Mesenchymal stem cell (in vitro differentiated cells and primary cell): ENCODE data around the gene FMN1.
A peak's percentile ranks its signal among the peaks of the same experiment; 100 is the strongest.

Source experiments
- DNase-seq: peaks from one replicate; pipeline ENCODE4 v3.0.0-alpha.2; 2013
- H2AFZ ChIP-seq: one replicate; pipeline ENCODE4 v1.6.1; 2013; ENCODE audit warnings: low read depth, mild to moderate bottlenecking, control low read depth, inconsistent platforms, low read length, moderate library complexity
- H2AK5ac ChIP-seq: 2 replicates; pipeline ENCODE4 v1.6.1; 2013; ENCODE audit warnings: low read length, moderate library complexity, mild to moderate bottlenecking, inconsistent platforms; ENCODE audit not compliant: severe bottlenecking
- H2BK120ac ChIP-seq: one replicate; pipeline ENCODE4 v1.6.1; 2013; ENCODE audit warnings: low read depth, mild to moderate bottlenecking, inconsistent platforms, low read length, moderate library complexity
- H2BK12ac ChIP-seq, 2 experiments: one replicate each; pipeline ENCODE4 v1.6.1; 2013; ENCODE audit warnings: inconsistent platforms in 2 of 2, low read length in 2 of 2, mild to moderate bottlenecking in 2 of 2, moderate library complexity in 2 of 2, control low read depth in 1 of 2
- H2BK15ac ChIP-seq: one replicate; pipeline ENCODE4 v1.6.1; 2013; ENCODE audit warnings: mild to moderate bottlenecking, low read depth, inconsistent platforms; ENCODE audit not compliant: poor library complexity, severe bottlenecking
- H2BK5ac ChIP-seq: 2 replicates; pipeline ENCODE4 v1.6.1; 2013; ENCODE audit warnings: low read depth, mild to moderate bottlenecking, low read length, control low read depth, inconsistent platforms; ENCODE audit not compliant: poor library complexity, severe bottlenecking
- H3K14ac ChIP-seq, 2 experiments: one replicate each; pipeline ENCODE4 v1.6.1; 2013; ENCODE audit warnings: inconsistent platforms in 2 of 2, low read length in 2 of 2, control low read depth in 1 of 2, mild to moderate bottlenecking in 1 of 2, moderate library complexity in 1 of 2
- H3K18ac ChIP-seq, 2 experiments: one replicate each; pipeline ENCODE4 v1.6.1; 2013; ENCODE audit warnings: inconsistent platforms in 2 of 2, low read length in 2 of 2, control low read depth in 1 of 2, low read depth in 1 of 2, mild to moderate bottlenecking in 1 of 2
- H3K23ac ChIP-seq, 2 experiments: one replicate each; pipeline ENCODE4 v1.6.1; 2013; ENCODE audit warnings: inconsistent platforms in 2 of 2, low read length in 2 of 2, mild to moderate bottlenecking in 2 of 2, moderate library complexity in 2 of 2, control low read depth in 1 of 2
- H3K27ac ChIP-seq: 2 replicates; pipeline ENCODE4 v1.5.1; 2013; ENCODE audit warnings: mild to moderate bottlenecking, moderate library complexity, low read length, control low read depth, inconsistent platforms; ENCODE audit not compliant: poor library complexity, severe bottlenecking
- H3K27me3 ChIP-seq, 2 experiments: 2 replicates each; pipeline versions ENCODE4 v1.6.1 to v1.7.0; 2013; ENCODE audit warnings: low read length in 2 of 2, mild to moderate bottlenecking in 2 of 2, moderate library complexity in 2 of 2, control low read depth in 1 of 2, inconsistent platforms in 1 of 2; ENCODE audit not compliant: control insufficient read depth in 1 of 2, insufficient read depth in 1 of 2
- H3K36me3 ChIP-seq, 2 experiments: 2 replicates each; pipeline versions ENCODE4 v1.6.1 to v1.7.0; 2013; ENCODE audit warnings: low read length in 2 of 2, control low read depth in 1 of 2, inconsistent platforms in 1 of 2, low read depth in 1 of 2, mild to moderate bottlenecking in 1 of 2; ENCODE audit not compliant: insufficient read depth in 2 of 2, control insufficient read depth in 1 of 2
- H3K4ac ChIP-seq, 2 experiments: one replicate each; pipeline ENCODE4 v1.6.1; 2013; ENCODE audit warnings: inconsistent platforms in 2 of 2, low read length in 2 of 2, mild to moderate bottlenecking in 2 of 2, moderate library complexity in 2 of 2, control low read depth in 1 of 2, low read depth in 1 of 2
- H3K4me1 ChIP-seq: 2 replicates; pipeline ENCODE4 v1.6.1; 2013; ENCODE audit warnings: low read depth, low read length, control low read depth; ENCODE audit not compliant: control insufficient read depth, insufficient read depth
- H3K4me2 ChIP-seq: 2 replicates; pipeline ENCODE4 v1.6.1; 2013; ENCODE audit warnings: low read length, mild to moderate bottlenecking, inconsistent platforms; ENCODE audit not compliant: poor library complexity, severe bottlenecking
- H3K4me3 ChIP-seq, 2 experiments: 2 replicates each; pipeline versions ENCODE4 v1.5.1 to v1.7.0; 2013; ENCODE audit warnings: low read length in 2 of 2, mild to moderate bottlenecking in 2 of 2, control low read depth in 1 of 2, low read depth in 1 of 2; ENCODE audit not compliant: insufficient read depth in 1 of 2
- H3K79me1 ChIP-seq: replicated peaks from 2 replicates; pipeline ENCODE4 v1.6.1; 2013; ENCODE audit warnings: mild to moderate bottlenecking, control low read depth, low read length, inconsistent platforms; ENCODE audit not compliant: poor library complexity, severe bottlenecking
- H3K9ac ChIP-seq: 2 replicates; pipeline ENCODE4 v1.7.0; 2013; ENCODE audit warnings: mild to moderate bottlenecking, low read length, moderate library complexity
- H3K9me3 ChIP-seq: 2 replicates; pipeline ENCODE4 v1.7.0; 2013; ENCODE audit warnings: mild to moderate bottlenecking, low read length; ENCODE audit not compliant: control insufficient read depth
- H4K8ac ChIP-seq: one replicate; pipeline ENCODE4 v1.6.1; 2013; ENCODE audit warnings: inconsistent platforms, mild to moderate bottlenecking, low read length, moderate library complexity
- H4K91ac ChIP-seq: one replicate; pipeline ENCODE4 v1.6.1; 2013; ENCODE audit warnings: mild to moderate bottlenecking, low read length, inconsistent platforms
- WGBS: methylation state at CpG from one replicate; pipeline ENCODE4 v1.1.7; 2013; ENCODE audit warnings: mixed read lengths; 5-methylcytosine and 5-hydroxymethylcytosine counted together

The FMN1 gene

GRCh38 chr15:33132233-33132580, 62.3 kb downstream of the FMN1 start:
- 82% methylated on average over 2 of the region's 3 CpGs for WGBS
- H3K4me3 ChIP-seq: no peak overlapping the region
- no peak for DNase-seq
- H2AFZ ChIP-seq: no peak overlapping the region
- no peaks in the 10 kb centered on the region for H3K36me3 ChIP-seq
- no peak overlapping the region for H3K4ac ChIP-seq
- no peak overlapping the region for H2BK12ac ChIP-seq
- H3K9ac ChIP-seq: peak overlapping the region; percentile 44
- H3K23ac ChIP-seq: no peak overlapping the region
- H3K4me2 ChIP-seq: no peak overlapping the region
- peak overlapping the region; percentile 34 for H3K27ac ChIP-seq
- no peak overlapping the region for H3K14ac ChIP-seq
- H3K27me3 ChIP-seq: no peaks in the 10 kb centered on the region
- no peak overlapping the region for H4K8ac ChIP-seq
- H3K18ac ChIP-seq: no peak overlapping the region
- H3K4me1 ChIP-seq: peaks cover 2% of the 10 kb centered on the region
- no peak overlapping the region for H2AK5ac ChIP-seq
- H3K79me1 ChIP-seq: no peaks in the 10 kb centered on the region
- H3K9me3 ChIP-seq: no peaks in the 10 kb centered on the region
- H2BK15ac ChIP-seq: no peak overlapping the region
- no peak overlapping the region for H2BK5ac ChIP-seq
- no peak overlapping the region for H4K91ac ChIP-seq
- no peak overlapping the region for H2BK120ac ChIP-seq

GRCh38 chr15:33131552-33132232, 62.8 kb downstream of the FMN1 start:
- H3K4me1 ChIP-seq: peaks cover 2% of the 10 kb centered on the region
- peak overlapping the region; percentile 44 for H3K9ac ChIP-seq
- H3K18ac ChIP-seq: no peak overlapping the region
- H3K79me1 ChIP-seq: no peaks in the 10 kb centered on the region
- H4K8ac ChIP-seq: no peak overlapping the region
- no peak overlapping the region for H2BK12ac ChIP-seq
- H3K27me3 ChIP-seq: no peaks in the 10 kb centered on the region
- H4K91ac ChIP-seq: no peak overlapping the region
- H2BK120ac ChIP-seq: no peak overlapping the region
- H2BK15ac ChIP-seq: no peak overlapping the region
- H3K4me2 ChIP-seq: no peak overlapping the region
- no peak overlapping the region for H2AFZ ChIP-seq
- H3K36me3 ChIP-seq: no peaks in the 10 kb centered on the region
- no peaks in the 10 kb centered on the region for H3K9me3 ChIP-seq
- no peak overlapping the region for H3K4me3 ChIP-seq
- H3K27ac ChIP-seq: peak overlapping the region; percentile 10
- H3K4ac ChIP-seq: no peak overlapping the region
- DNase-seq: no peak
- peak overlapping the region; percentile 22 for H2AK5ac ChIP-seq
- H3K14ac ChIP-seq: no peak overlapping the region
- WGBS: 70% methylated on average over 4 of the region's 4 CpGs
- H2BK5ac ChIP-seq: no peak overlapping the region
- no peak overlapping the region for H3K23ac ChIP-seq

GRCh38 chr15:33126559-33127290, 67.8 kb downstream of the FMN1 start:
- Histone ChIP-seq H2BK5ac (no peak overlapping the region), H4K91ac (no peak overlapping the region), H3K4ac (no peak overlapping the region), H3K14ac (no peak overlapping the region), H4K8ac (no peak overlapping the region), H3K4me2 (no peak overlapping the region), H2BK120ac (no peak overlapping the region), H2AK5ac (peak overlapping the region; percentile 42), H3K23ac (no peak overlapping the region), H2BK12ac (no peak overlapping the region), H3K4me3 (peak overlapping the region in 1 of 2 experiments; percentile 54), H3K27ac (peak overlapping the region; percentile 77), H3K36me3 (no peaks in the 10 kb centered on the region), H3K79me1 (no peaks in the 10 kb centered on the region), H3K27me3 (no peaks in the 10 kb centered on the region), H2BK15ac (no peak overlapping the region), H3K9ac (peak overlapping the region; percentile 64), H2AFZ (no peak overlapping the region), H3K4me1 (peaks cover 6% of the 10 kb centered on the region), H3K9me3 (no peaks in the 10 kb centered on the region), H3K18ac (peak overlapping the region; percentile 30 to 52)
- peak; percentile 92 for DNase-seq
- WGBS: 14% methylated on average over 13 of the region's 13 CpGs

GRCh38 chr15:33125894-33126537, 68.5 kb downstream of the FMN1 start:
- Histone ChIP-seq H3K14ac (no peak overlapping the region), H3K9ac (peak overlapping the region; percentile 64), H3K23ac (peak overlapping the region in 1 of 2 experiments; percentile 72), H4K8ac (peak overlapping the region; percentile 87), H2BK12ac (peak overlapping the region; percentile 49 to 97), H3K4me3 (no peak overlapping the region), H3K9me3 (no peaks in the 10 kb centered on the region), H4K91ac (peak overlapping the region; percentile 94), H3K36me3 (no peaks in the 10 kb centered on the region), H3K79me1 (no peaks in the 10 kb centered on the region), H3K4me1 (peaks cover 4% of the 10 kb centered on the region), H3K18ac (peak overlapping the region; percentile 59 to 93), H3K4ac (peak overlapping the region; percentile 14 to 96), H2BK5ac (peak overlapping the region; percentile 31), H3K4me2 (no peak overlapping the region), H3K27me3 (no peaks in the 10 kb centered on the region), H2AFZ (no peak overlapping the region), H2BK120ac (peak overlapping the region; percentile 56), H3K27ac (peak overlapping the region; percentile 77), H2AK5ac (peak overlapping the region; percentile 62), H2BK15ac (no peak overlapping the region)
- 68% methylated on average over 5 of the region's 7 CpGs for WGBS
- DNase-seq: no peak
